Measurements from ENCODE around the gene ARHGEF39.

GRCh38 chr9:35686222-35687203 lies 21.5 kb upstream of the ARHGEF39 start:
- TF ChIP-seq CTCF (conservative IDR thresholded peaks at IDR 0.05 in 1 of 2, IDR thresholded peaks at IDR 0.05 in 1 of 2; ENCODE audit: extremely low read depth in 1 of 2, insufficient read depth in 1 of 2, low read depth in 1 of 2, low read length in 2 of 2) (no peak), EZH2 (IDR thresholded peaks at IDR 0.05; ENCODE audit: borderline replicate concordance, low read length) (no peak)

Data from mammary epithelial cell (primary cell).